Activated naive CD8-positive, alpha-beta T cell treated with anti-CD3 and anti-CD28 coated beads for 36 hours (primary cell): ENCODE results near the gene SH2B3. TPM values are rescaled to one million over a fixed set of nuclear protein-coding genes. Genes with fewer than 3 reads are reported as not detected.
"Not testable (repeated sequence)": the region's sequence is repeated elsewhere in the genome, so short reads cannot be mapped to it uniquely, and the experiment has no call there.

Source experiments
- DNase-seq: peaks from one replicate; pipeline ENCODE4 v3.0.0; 2021
- H3K27ac Mint-ChIP-seq: one replicate; pipeline ENCODE4 v1.8.0; 2022; ENCODE audit warnings: mild to moderate bottlenecking, moderate library complexity, mixed read lengths
- H3K27me3 Mint-ChIP-seq: one replicate; pipeline ENCODE4 v1.8.0; 2022; ENCODE audit warnings: mild to moderate bottlenecking, mixed read lengths
- H3K36me3 Mint-ChIP-seq: one replicate; pipeline ENCODE4 v1.8.0; 2021; ENCODE audit warnings: mild to moderate bottlenecking, mixed read lengths
- H3K4me1 Mint-ChIP-seq: one replicate; pipeline ENCODE4 v1.8.0; 2021; ENCODE audit warnings: mixed read lengths
- H3K4me3 Mint-ChIP-seq: one replicate; pipeline ENCODE4 v1.8.0; 2022; ENCODE audit warnings: mild to moderate bottlenecking, moderate library complexity, mixed read lengths
- H3K9me3 Mint-ChIP-seq: one replicate; pipeline ENCODE4 v1.8.0; 2022; ENCODE audit warnings: mixed read lengths
- total RNA-seq, 2 experiments: library from RNA; stranded (reverse); gene quantifications; one replicate each; pipeline ENCODE4 v1.2.3, GENCODE V29; 2021

The SH2B3 gene
- total RNA-seq, 2 experiments from 2014 or later: 58.5 to 59.4 TPM

GRCh38 chr12:111457577-111457976 lies 51.9 kb downstream of the SH2B3 start:
- Mint-ChIP-seq H3K27ac (no peak overlapping the region), H3K9me3 (no peaks in the 10 kb centered on the region), H3K27me3 (no peaks in the 10 kb centered on the region), H3K4me1 (peaks cover 6% of the 10 kb centered on the region), H3K4me3 (no peak overlapping the region), H3K36me3 (peaks cover 9% of the 10 kb centered on the region)
- DNase-seq: no peak

GRCh38 chr12:111458546-111459172 lies 52.9 kb downstream of the SH2B3 start:
- no peak for DNase-seq
- peaks cover 6% of the 10 kb centered on the region for H3K4me1 Mint-ChIP-seq
- H3K36me3 Mint-ChIP-seq: peaks cover 9% of the 10 kb centered on the region
- H3K27me3 Mint-ChIP-seq: no peaks in the 10 kb centered on the region
- H3K4me3 Mint-ChIP-seq: no peak overlapping the region
- no peaks in the 10 kb centered on the region for H3K9me3 Mint-ChIP-seq
- H3K27ac Mint-ChIP-seq: no peak overlapping the region

- not testable (repeated sequence) for H3K4me3 Mint-ChIP-seq, H3K27ac Mint-ChIP-seq, DNase-seq, H3K36me3 Mint-ChIP-seq, H3K9me3 Mint-ChIP-seq, H3K4me1 Mint-ChIP-seq, H3K27me3 Mint-ChIP-seq
Measured at GRCh38 chr12:111460111-111460510, 54.4 kb downstream of the SH2B3 start.

GRCh38 chr12:111462210-111462769 lies 56.6 kb downstream of the SH2B3 start:
- no peak for DNase-seq
- no peak overlapping the region for H3K27ac Mint-ChIP-seq
- H3K27me3 Mint-ChIP-seq: no peaks in the 10 kb centered on the region
- no peak overlapping the region for H3K4me3 Mint-ChIP-seq
- H3K36me3 Mint-ChIP-seq: peaks cover 3% of the 10 kb centered on the region
- H3K4me1 Mint-ChIP-seq: peaks cover under 1% of the 10 kb centered on the region
- no peaks in the 10 kb centered on the region for H3K9me3 Mint-ChIP-seq

GRCh38 chr12:111467092-111467856 lies 61.6 kb downstream of the SH2B3 start:
- Mint-ChIP-seq H3K36me3 (peaks cover 6% of the 10 kb centered on the region), H3K27ac (no peak overlapping the region), H3K9me3 (no peaks in the 10 kb centered on the region)

GRCh38 chr12:111467857-111468241 lies 62.1 kb downstream of the SH2B3 start:
- H3K36me3 Mint-ChIP-seq: peaks cover 5% of the 10 kb centered on the region
- no peaks in the 10 kb centered on the region for H3K27me3 Mint-ChIP-seq
- peaks cover 6% of the 10 kb centered on the region for H3K4me1 Mint-ChIP-seq
- H3K27ac Mint-ChIP-seq: no peak overlapping the region
- no peak overlapping the region for H3K4me3 Mint-ChIP-seq
- H3K9me3 Mint-ChIP-seq: no peaks in the 10 kb centered on the region
- DNase-seq: no peak

More at GRCh38 chr12:111467092-111467856, 61.6 kb downstream of the SH2B3 start:
- no peaks in the 10 kb centered on the region for H3K27me3 Mint-ChIP-seq
- DNase-seq: no peak
- H3K4me1 Mint-ChIP-seq: peaks cover 6% of the 10 kb centered on the region
- no peak overlapping the region for H3K4me3 Mint-ChIP-seq

GRCh38 chr12:111469401-111469800 lies 63.7 kb downstream of the SH2B3 start:
- H3K4me1 Mint-ChIP-seq: peaks cover 6% of the 10 kb centered on the region
- peaks cover 7% of the 10 kb centered on the region for H3K36me3 Mint-ChIP-seq
- H3K9me3 Mint-ChIP-seq: no peaks in the 10 kb centered on the region
- no peaks in the 10 kb centered on the region for H3K27me3 Mint-ChIP-seq
- H3K4me3 Mint-ChIP-seq: no peak overlapping the region
- no peak for DNase-seq
- H3K27ac Mint-ChIP-seq: no peak overlapping the region

- Mint-ChIP-seq H3K27ac (no peak overlapping the region), H3K9me3 (no peaks in the 10 kb centered on the region), H3K4me1 (peaks cover 6% of the 10 kb centered on the region), H3K27me3 (no peaks in the 10 kb centered on the region), H3K4me3 (no peak overlapping the region), H3K36me3 (peaks cover 7% of the 10 kb centered on the region)
- DNase-seq: no peak
Measured at GRCh38 chr12:111471236-111471635, 65.5 kb downstream of the SH2B3 start.

GRCh38 chr12:111482462-111482861 lies 76.7 kb downstream of the SH2B3 start:
- H3K27me3 Mint-ChIP-seq: no peaks in the 10 kb centered on the region
- H3K9me3 Mint-ChIP-seq: no peaks in the 10 kb centered on the region
- DNase-seq: no peak
- H3K36me3 Mint-ChIP-seq: peaks cover 12% of the 10 kb centered on the region
- H3K4me1 Mint-ChIP-seq: no peaks in the 10 kb centered on the region
- H3K4me3 Mint-ChIP-seq: no peak overlapping the region
- H3K27ac Mint-ChIP-seq: peak overlapping the region; percentile 25

- no peaks in the 10 kb centered on the region for H3K27me3 Mint-ChIP-seq
- peaks cover 15% of the 10 kb centered on the region for H3K36me3 Mint-ChIP-seq
- H3K4me1 Mint-ChIP-seq: no peaks in the 10 kb centered on the region
- H3K4me3 Mint-ChIP-seq: no peak overlapping the region
- no peak for DNase-seq
- H3K27ac Mint-ChIP-seq: no peak overlapping the region
- no peaks in the 10 kb centered on the region for H3K9me3 Mint-ChIP-seq
Measured at GRCh38 chr12:111488271-111488670, 82.5 kb downstream of the SH2B3 start.

GRCh38 chr12:111488798-111489197 lies 83.1 kb downstream of the SH2B3 start:
- Mint-ChIP-seq H3K36me3 (peaks cover 13% of the 10 kb centered on the region), H3K9me3 (no peaks in the 10 kb centered on the region), H3K4me3 (no peak overlapping the region), H3K27me3 (no peaks in the 10 kb centered on the region), H3K4me1 (no peaks in the 10 kb centered on the region), H3K27ac (no peak overlapping the region)
- no peak for DNase-seq

- H3K36me3 Mint-ChIP-seq: peaks cover 23% of the 10 kb centered on the region
- not testable (repeated sequence) for H3K4me3 Mint-ChIP-seq, H3K27ac Mint-ChIP-seq, H3K9me3 Mint-ChIP-seq, DNase-seq, H3K4me1 Mint-ChIP-seq, H3K27me3 Mint-ChIP-seq
Measured at GRCh38 chr12:111492979-111493378, 87.3 kb downstream of the SH2B3 start.

GRCh38 chr12:111494676-111495075 lies 89.0 kb downstream of the SH2B3 start:
- Mint-ChIP-seq H3K27ac (no peak overlapping the region), H3K4me1 (no peaks in the 10 kb centered on the region), H3K4me3 (no peak overlapping the region), H3K36me3 (peaks cover 28% of the 10 kb centered on the region), H3K27me3 (no peaks in the 10 kb centered on the region), H3K9me3 (no peaks in the 10 kb centered on the region)
- no peak for DNase-seq
